ENCODE data around the gene CFAP46.
"Not testable (repeated sequence)": the region's sequence is repeated elsewhere in the genome, so short reads cannot be mapped to it uniquely, and the experiment has no call there.

The CFAP46 gene

DNA sequence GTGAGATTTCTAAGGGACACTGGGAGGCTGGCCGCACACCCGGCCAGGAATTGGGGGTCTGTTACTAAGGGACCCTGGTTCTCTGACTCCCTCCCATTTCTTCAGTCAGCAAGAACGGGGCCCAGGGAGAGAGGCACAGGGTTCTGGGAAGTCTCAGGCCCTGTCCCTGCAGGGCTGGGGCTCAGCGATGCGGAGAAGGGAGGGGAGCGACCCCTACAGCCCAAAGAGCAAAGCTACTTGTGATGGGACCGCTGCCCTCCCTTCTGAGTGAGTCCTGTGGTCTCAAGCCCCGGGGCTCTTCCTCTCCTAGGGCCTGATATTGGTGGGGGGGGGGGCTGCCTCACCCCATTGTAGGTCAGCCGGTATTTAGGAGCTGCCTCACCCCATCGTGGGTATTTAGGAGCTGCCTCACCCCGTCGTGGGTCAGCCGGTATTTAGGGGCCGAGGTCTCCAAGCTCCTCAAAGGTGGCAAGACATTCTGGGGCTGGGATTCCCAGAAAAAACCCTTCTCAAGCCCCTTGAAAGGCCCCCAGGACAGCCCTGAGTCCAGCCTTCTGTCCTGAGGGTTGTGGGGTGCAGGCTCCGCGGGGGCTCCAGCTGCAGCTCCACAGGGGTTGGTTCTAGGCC, 139.6 kb downstream of the CFAP46 start:
- no peak for DNase-seq

DNA sequence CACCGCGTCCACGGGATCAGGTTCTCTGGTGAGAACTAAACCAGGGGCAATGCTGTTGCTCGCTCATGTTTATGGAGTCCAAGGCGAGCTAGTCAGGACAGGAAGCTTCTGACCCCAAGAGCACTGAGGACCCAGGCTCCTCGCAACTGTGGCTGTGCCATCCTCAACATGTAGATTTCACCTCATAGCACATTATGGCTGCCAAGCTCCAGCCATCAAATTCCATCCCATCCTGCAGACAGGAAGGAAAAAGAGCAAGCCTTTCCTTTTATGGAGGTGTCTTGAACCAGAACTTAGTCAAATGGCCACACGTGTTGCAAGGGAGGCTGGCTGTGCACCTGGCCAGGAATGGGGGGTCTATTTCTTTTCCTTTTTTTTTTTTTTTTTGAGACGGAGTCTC, 140.3 kb downstream of the CFAP46 start:
- DNase-seq: no peak

DNA sequence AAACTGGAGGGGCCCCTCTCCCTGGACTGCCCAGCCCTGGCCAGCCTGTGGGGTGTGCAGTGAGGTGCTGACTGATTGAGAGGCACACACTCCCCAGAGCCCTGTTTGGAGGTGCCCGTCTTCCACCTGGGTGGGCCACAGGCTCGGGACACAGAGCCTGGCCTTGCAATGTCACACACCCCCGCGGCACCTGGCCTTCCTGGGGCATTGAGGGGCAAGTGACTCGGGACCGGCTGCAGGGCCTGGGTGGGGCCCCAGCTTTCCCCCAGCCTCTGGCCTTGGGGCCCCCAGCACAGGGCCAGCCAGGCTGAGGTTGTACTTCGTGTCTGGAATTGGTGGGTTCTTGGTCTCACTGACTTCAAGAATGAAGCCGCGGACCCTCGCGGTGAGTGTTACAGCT, 142.5 kb downstream of the CFAP46 start:
- no peak for DNase-seq

DNA sequence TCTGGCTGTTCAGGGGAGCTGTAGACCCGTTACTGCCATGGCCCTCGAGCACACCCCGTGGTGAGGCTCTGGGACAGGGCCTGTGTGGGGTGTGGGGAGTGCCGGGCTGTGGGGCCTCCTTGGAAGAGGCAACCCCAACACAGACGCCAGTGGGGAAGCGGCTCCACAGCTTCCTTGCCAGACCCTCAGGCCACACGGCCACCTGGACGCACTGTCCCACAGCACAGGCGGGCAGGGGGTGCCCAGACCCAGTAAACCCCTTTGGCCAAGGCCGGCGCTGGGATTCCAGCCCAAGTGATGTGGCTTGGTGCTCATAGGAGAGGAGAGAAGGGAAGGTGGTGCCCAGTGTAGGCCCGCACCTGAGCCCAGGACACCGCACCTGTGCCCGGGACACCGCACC, 143.5 kb downstream of the CFAP46 start:
- no peak for DNase-seq

- DNase-seq: no peak
Observed at GRCh38 chr10:132798403-132798802, 144.0 kb downstream of the CFAP46 start.

DNA sequence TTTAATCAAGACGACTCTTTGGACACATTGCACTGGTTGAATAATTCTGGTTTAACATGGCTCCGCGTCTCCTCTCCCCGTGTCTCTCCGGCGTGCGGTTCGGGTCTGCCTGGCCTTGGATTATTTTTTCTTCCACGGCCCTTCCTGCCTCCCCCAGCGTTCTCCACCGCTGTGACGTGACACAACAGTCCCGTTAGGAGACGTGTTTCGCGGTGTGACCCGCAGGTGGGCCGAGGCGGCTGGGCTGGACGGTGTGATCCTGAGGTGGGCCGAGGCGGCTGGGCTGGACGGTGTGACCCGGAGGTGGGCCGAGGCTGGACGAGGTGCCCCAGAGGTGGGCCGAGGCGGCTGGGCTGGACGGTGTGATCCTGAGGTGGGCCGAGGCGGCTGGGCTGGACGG, 144.4 kb downstream of the CFAP46 start:
- not testable (repeated sequence) for DNase-seq

GRCh38 chr10:132796846-132797245, 145.5 kb downstream of the CFAP46 start:
- no peak for DNase-seq

DNA sequence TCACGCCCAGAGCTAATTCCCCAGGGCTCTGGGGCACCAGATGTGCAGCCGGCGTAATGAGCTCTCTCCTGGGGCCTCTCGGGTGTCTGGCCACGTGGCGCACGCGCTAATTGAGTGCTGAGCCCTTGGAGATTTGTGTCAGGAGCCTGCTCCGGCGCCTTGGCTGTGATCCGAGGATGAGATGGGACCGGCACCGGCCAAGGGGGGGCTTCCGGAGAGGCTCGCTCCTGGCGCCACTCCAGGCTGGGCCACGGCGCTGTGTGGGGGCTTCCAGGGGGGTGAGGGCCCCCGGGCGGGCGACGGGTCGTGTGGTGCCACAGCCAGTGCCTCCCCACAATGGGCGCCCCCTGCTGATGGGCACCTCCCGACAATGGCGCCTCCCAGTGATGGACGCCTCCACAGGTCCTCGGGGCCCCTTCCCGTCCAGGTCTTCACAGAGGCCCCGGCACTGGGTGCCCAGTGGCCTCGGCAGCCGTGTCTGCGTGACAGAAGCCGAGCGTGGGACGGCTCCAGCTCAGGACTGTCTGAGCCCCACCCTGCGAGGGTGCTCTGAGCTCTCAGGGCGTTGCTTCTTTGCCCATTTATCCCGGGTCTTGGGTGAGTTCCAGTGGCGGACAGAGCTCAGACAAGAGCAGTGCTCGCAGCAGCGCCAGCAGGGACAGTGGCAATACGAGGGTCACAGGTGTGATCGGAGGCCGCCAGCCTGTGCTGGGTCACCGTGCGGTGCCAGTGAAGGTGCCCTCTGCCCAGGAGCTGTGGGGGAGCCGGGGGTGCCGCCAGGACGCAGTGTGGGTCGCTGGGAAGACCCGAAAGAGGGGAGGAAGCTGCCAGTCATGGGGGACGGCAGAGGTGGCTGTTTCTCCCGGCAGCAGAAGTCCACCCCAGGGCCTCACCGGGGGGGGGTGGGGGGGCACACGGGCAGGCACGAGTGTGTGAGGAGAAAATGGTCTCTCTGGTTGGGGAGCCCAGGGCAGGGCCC, 148.2 kb downstream of the CFAP46 start:
- no peak for DNase-seq

- DNase-seq: no peak
Observed at GRCh38 chr10:132793213-132793612, 149.2 kb downstream of the CFAP46 start.

GRCh38 chr10:132792796-132793195, 149.6 kb downstream of the CFAP46 start:
- DNase-seq: no peak

- not testable (repeated sequence) for DNase-seq
Observed at GRCh38 chr10:132792099-132792498, 150.3 kb downstream of the CFAP46 start.

GRCh38 chr10:132790934-132791829, 151.2 kb downstream of the CFAP46 start:
- no peak for DNase-seq

- no peak for DNase-seq
Observed at GRCh38 chr10:132790470-132790869, 151.9 kb downstream of the CFAP46 start.

DNA sequence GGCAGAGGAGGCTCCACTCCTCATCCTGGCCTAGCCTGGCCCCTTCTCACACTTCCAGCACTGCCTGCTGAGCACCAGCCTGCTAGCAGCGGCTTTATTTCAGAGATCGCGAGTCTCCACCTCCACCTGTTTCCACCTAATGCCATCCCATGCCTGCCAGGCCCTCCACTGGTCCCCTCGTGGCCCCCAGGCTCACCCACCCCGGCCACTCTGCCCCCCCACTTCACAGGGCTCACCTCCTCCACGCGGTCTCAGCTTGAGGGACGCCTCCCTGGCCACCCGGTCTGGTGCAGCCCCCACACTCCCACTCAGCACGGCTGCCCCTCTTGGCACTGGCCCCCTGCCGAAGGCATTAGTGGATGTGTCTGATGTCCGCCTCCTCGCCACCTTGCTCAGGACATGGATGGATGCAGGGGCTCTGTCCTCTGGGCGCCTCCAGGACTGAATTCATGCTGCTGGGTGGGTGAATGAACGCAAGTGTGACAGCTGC, 152.7 kb downstream of the CFAP46 start:
- DNase-seq: no peak

GRCh38 chr10:132788831-132789219, 153.5 kb downstream of the CFAP46 start:
- no peak for DNase-seq

GRCh38 chr10:132788180-132788830, 154.1 kb downstream of the CFAP46 start:
- DNase-seq: no peak

DNA sequence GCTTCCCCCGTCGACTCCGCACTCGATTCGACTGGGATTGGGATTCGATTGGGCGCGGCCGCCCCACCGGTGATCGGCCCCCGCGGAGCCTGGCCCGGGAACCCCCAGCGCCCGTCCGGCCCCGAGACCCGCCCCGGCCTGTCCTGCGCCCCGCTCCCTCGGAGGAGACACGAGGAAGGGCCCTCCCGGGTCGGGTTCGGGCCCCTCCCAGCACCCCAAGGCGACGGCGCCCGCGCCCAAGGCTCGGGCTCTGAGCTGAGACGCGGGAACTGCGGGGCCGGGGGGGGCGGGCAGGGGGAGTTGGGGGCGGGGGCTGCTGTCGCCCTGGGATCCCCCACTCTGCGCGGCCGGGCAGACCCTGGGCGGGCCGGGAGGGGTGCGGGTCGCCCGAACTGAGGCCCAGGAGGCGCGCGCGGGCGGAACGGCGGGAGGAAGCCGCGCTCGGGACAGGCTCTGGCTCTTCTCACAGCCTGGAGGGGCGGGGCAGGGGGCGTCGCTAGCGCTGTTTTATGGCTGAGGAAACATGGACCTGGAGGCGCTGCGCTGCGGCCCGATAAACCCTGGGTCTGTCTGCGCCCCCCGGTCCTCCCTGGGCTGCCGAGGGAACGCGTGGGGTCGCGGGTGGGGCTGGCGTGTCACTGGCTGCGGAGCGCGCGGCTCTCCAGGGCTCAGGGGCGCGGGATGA, 154.7 kb downstream of the CFAP46 start:
- no peak for DNase-seq

DNA sequence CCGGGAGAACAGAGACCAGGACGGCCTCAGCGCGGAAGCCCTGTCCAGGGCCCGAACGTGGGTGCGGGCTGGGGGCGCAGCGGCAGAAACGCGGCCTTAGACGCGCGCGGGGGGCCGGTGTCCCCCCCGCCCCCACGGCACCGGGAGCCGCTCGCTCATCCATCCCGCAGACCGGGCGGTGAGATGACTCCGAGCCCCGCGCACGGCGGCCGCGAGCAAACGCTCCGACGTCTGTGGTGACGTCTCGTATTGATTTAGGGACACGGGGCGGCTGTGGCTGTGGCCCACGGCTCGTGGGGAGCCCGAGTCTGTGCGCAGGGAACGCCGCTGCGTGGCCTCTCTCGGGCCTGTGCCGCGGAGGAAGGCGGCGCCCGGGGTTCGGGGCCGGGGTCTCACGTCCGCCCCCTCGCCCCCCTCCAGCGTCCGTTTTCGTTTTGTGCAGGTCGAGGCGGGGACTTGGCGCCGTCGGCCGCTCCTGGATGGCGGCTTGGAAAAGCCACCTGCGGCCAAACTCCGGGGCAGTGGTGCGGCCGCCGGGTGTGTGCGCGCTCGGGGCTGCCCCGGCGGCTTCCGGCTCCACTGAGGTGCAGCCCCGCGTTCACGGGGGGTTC, 155.4 kb downstream of the CFAP46 start:
- DNase-seq: no peak

- DNase-seq: no peak
Observed at GRCh38 chr10:132786476-132786883, 155.9 kb downstream of the CFAP46 start.

DNA sequence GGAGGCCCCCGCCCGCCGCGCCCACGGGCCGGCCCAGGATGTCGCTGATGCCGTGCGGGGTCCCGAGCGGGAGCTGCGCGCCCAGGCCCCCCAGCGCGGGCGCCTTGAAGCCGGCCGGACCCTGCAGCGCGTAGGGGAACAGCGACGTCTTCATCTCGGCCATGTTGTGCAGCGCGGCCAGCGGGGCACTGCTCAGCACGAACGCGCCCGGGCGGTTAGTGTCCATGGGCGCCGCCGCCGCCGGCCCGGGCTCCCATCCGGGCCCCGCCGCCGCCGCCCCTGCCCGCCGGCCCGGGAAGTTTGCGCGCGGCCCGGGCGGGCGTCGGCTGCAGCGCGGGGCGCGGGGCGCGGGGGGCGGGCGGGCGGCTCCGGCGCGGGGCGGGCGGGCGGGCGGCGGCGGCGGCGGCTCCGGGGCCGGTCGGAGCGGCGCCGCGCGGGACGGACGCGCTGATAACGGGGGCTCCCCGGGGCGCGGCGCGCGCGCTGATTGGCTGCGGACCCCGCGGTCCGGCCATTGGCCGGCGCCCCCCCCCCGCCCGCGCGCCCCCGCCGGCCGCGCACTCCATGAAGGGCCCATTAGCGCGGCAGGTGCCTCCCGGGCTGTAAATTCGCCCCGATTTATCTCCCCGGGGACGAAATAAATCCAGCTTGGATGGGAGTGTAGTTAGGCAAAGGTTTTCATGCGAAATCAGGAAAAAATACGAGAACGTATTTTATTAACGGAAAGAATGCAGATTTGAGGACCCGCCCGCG, 156.5 kb downstream of the CFAP46 start, which contains the start of gene NKX6-2:
Gene NKX6-2, minus strand, starts transcription at position 425 of the 753 bp plus-strand sequence. Its CDS starts 199 bp downstream, at position 226.
- no peak for DNase-seq

Measured in activated CD4-positive, alpha-beta T cell treated with anti-CD3 and anti-CD28 coated beads, Interleukin-2, amount 50 U/mL, for 1 hour (primary cell).